Measurements from ENCODE around the gene USP4. TPM values are rescaled to one million over a fixed set of nuclear protein-coding genes. Genes with fewer than 3 reads are reported as not detected.

Gene USP4
- total and polyA plus RNA-seq, 2 of the 8 experiments (the other 6 are each of a cell fraction or from before 2014, with no cell fraction given): 16.0 to 27.8 TPM

DNA sequence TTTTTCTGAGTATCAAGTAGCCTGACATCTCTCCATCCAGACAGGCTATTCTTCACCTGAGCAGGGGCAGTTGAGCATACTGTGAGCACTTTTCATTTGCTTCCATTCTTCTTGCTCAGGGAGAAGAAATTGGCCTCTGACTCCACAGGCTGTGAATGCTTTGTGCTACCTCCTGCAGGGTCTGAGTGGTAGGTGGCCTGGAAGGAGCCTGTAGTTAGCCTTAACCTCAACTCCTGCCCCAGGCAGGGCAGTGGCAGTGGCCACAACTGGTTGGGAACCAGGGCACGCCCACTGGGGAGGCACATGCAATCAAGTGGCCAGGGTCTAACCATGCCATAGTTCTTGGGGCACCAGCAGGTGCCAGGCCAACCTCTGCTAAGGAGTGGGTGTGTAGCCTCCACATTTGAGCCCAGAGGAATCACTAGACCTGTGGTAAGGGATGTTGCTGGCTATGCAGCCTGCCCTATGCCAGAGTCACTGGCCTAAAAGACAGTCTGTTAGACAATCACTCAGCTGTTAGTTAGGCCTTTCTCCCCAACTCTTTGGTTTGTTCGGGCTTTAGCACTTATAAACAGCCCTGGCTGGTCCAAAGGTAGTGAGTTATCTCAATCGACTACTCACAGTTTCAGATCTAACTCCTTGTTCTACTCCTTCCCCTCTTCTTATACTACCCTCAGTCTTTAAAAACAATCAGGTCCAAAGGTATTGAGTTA lies 70.3 kb downstream of the USP4 start:
- no peaks in the 10 kb centered on the region for H3K79me2 ChIP-seq (ENCODE audit: control insufficient read depth in 1 of 2, insufficient read depth in 2 of 2, low read length in 2 of 2)
- H3K27me3 ChIP-seq (replicated peaks in 1 of 4; ENCODE audit: control insufficient read depth in 3 of 4, extremely low read depth in 1 of 4, insufficient read depth in 3 of 4, low read length in 3 of 4): no peaks in the 10 kb centered on the region
- no peak overlapping the region for H2AK5ac ChIP-seq (ENCODE audit: low read depth, low read length)
- CTCF ChIA-PET (ENCODE audit: partially characterized antibody): interaction anchor here (0.6 to 1.7 kb wide), 3 partner anchors 17 to 585 kb away, joined by 3 to 4 read pairs (median 4); no protein-coding TSS in a partner anchor
- no peaks in the 10 kb centered on the region for H3K79me1 ChIP-seq (ENCODE audit: low read depth, low read length)
- no peak overlapping the region for H4K8ac ChIP-seq (ENCODE audit: extremely low read depth, insufficient read depth, low read length)
- WGBS, 2 experiments (ENCODE audit: extremely low coverage in 1 of 2, insufficient coverage in 1 of 2, insufficient read length in 1 of 2, insufficient replicate concordance in 2 of 2, low coverage in 1 of 2, low lambda C conversion rate in 2 of 2, missing lambda C conversion rate in 1 of 2): 83% methylated on average over 3 of the region's 3 CpGs; no CpG with 5 or more reads in 1 of the 2 experiments
- H3K4me3 ChIP-seq (ENCODE audit: extremely low read depth in 1 of 4, insufficient read depth in 2 of 4, low read depth in 3 of 4, low read length in 4 of 4): no peak overlapping the region
- H2BK15ac ChIP-seq (ENCODE audit: low read length): no peak overlapping the region
- H3K23me2 ChIP-seq (ENCODE audit: low read depth, low read length): no peaks in the 10 kb centered on the region
- no peaks in the 10 kb centered on the region for H3K9me3 ChIP-seq (ENCODE audit: insufficient read depth in 2 of 2, low read depth in 1 of 2, low read length in 1 of 2)
- no peak overlapping the region for H3K4ac ChIP-seq (replicated peaks; ENCODE audit: insufficient read length, low read depth, low read length)
- DNase-seq (ENCODE audit: low read depth in 1 of 2, low spot score in 2 of 2) (no peak), FAIRE-seq (no peak)
- POLR2A ChIA-PET (ENCODE audit: partially characterized antibody): no interaction called here
- H4K91ac ChIP-seq (replicated peaks; ENCODE audit: insufficient read length, low read length): no peak overlapping the region
- no peak overlapping the region for H3K14ac ChIP-seq (ENCODE audit: insufficient read length)
- no peak overlapping the region for H2BK12ac ChIP-seq (ENCODE audit: low read depth, low read length)
- no peak overlapping the region for H3K56ac ChIP-seq (replicated peaks; ENCODE audit: insufficient read length, low read depth, low read length)
- no peak overlapping the region for H3K23ac ChIP-seq (ENCODE audit: insufficient read length)
- no peak overlapping the region for H3K4me2 ChIP-seq (ENCODE audit: insufficient read depth in 1 of 2, low read depth in 2 of 2, low read length in 2 of 2)
- H2BK20ac ChIP-seq (ENCODE audit: low read length): no peak overlapping the region
- no peak overlapping the region for H2BK5ac ChIP-seq (ENCODE audit: low read depth, low read length)
- H2BK120ac ChIP-seq (replicated peaks; ENCODE audit: low read depth, low read length): no peak overlapping the region
- H3K18ac ChIP-seq (ENCODE audit: extremely low read depth, low read length): no peak overlapping the region
- no peaks in the 10 kb centered on the region for H3K4me1 ChIP-seq (replicated peaks in 1 of 4; ENCODE audit: control insufficient read depth in 3 of 4, insufficient read depth in 4 of 4, low read length in 3 of 4)
- H3K9ac ChIP-seq (replicated peaks in 1 of 4; ENCODE audit: extremely low read depth in 1 of 4, low read depth in 3 of 4, low read length in 3 of 4): no peak overlapping the region
- H3K36me3 ChIP-seq (ENCODE audit: control insufficient read depth in 2 of 4, insufficient read depth in 4 of 4, low read length in 3 of 4): no peaks in the 10 kb centered on the region
- H4K5ac ChIP-seq (ENCODE audit: insufficient read length, low read depth, low read length): no peak overlapping the region
- H4K20me1 ChIP-seq (replicated peaks in 1 of 2; ENCODE audit: control insufficient read depth in 1 of 2, insufficient read depth in 2 of 2, low read length in 2 of 2): no peaks in the 10 kb centered on the region
- H3K27ac ChIP-seq (ENCODE audit: low read depth, low read length): no peak overlapping the region
- no peak overlapping the region for H2AFZ ChIP-seq (ENCODE audit: low read length)
- TF ChIP-seq PHF8 (conservative IDR thresholded peaks at IDR 0.05; ENCODE audit: low read depth, low read length) (no peak), CTBP2 (IDR thresholded peaks at IDR 0.05; ENCODE audit: borderline replicate concordance, insufficient read depth, insufficient read length, low read length) (no peak), CHD2 (IDR thresholded peaks at IDR 0.05; ENCODE audit: low read length) (no peak), CREB1 (IDR thresholded peaks at IDR 0.05) (no peak), RNF2 (IDR thresholded peaks at IDR 0.05; ENCODE audit: borderline replicate concordance, low read depth, low read length, missing control alignments, poor library complexity, severe bottlenecking) (no peak), GTF2F1 (IDR thresholded peaks at IDR 0.05; ENCODE audit: borderline replicate concordance, low read depth, low read length) (no peak)
- TF ChIP-seq, protein P1, sequence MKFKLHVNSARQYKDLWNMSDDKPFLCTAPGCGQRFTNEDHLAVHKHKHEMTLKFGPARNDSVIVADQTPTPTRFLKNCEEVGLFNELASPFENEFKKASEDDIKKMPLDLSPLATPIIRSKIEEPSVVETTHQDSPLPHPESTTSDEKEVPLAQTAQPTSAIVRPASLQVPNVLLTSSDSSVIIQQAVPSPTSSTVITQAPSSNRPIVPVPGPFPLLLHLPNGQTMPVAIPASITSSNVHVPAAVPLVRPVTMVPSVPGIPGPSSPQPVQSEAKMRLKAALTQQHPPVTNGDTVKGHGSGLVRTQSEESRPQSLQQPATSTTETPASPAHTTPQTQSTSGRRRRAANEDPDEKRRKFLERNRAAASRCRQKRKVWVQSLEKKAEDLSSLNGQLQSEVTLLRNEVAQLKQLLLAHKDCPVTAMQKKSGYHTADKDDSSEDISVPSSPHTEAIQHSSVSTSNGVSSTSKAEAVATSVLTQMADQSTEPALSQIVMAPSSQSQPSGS (IDR thresholded peaks at IDR 0.05; ENCODE audit: low read length): no peak
- TF ChIP-seq, protein P2, sequence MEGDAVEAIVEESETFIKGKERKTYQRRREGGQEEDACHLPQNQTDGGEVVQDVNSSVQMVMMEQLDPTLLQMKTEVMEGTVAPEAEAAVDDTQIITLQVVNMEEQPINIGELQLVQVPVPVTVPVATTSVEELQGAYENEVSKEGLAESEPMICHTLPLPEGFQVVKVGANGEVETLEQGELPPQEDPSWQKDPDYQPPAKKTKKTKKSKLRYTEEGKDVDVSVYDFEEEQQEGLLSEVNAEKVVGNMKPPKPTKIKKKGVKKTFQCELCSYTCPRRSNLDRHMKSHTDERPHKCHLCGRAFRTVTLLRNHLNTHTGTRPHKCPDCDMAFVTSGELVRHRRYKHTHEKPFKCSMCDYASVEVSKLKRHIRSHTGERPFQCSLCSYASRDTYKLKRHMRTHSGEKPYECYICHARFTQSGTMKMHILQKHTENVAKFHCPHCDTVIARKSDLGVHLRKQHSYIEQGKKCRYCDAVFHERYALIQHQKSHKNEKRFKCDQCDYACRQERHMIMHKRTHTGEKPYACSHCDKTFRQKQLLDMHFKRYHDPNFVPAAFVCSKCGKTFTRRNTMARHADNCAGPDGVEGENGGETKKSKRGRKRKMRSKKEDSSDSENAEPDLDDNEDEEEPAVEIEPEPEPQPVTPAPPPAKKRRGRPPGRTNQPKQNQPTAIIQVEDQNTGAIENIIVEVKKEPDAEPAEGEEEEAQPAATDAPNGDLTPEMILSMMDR (IDR thresholded peaks at IDR 0.05; ENCODE audit: control extremely low read depth in 1 of 3, insufficient read depth in 1 of 3, low read depth in 1 of 3, low read length in 3 of 3): no peak
